Sigmoid colon (tissue), 7 donors: Measurements from ENCODE around the gene CFAP44. TPM values are rescaled to one million over a fixed set of nuclear protein-coding genes. Genes with fewer than 3 reads are reported as not detected.

Experiments
- DNase-seq: peaks from one replicate; pipeline ENCODE4 v3.0.0-alpha.2; 2019
- H3K27ac ChIP-seq, 4 donors: fragments of 200-600 bp; sonication (generic); one replicate each; pipeline ENCODE4 v1.5.1; 2016 to 2019; ENCODE audit warnings: mild to moderate bottlenecking in 1 of 4
- H3K27me3 ChIP-seq, 3 donors: fragments of 200-600 bp; sonication (generic); one replicate each; pipeline ENCODE4 v1.5.1; 2019; ENCODE audit warnings: mild to moderate bottlenecking in 1 of 3
- H3K36me3 ChIP-seq, 4 donors: fragments of 200-600 bp; sonication (generic); one replicate each; pipeline ENCODE4 v1.5.1; 2016 to 2019
- H3K4me1 ChIP-seq, 4 donors: fragments of 200-600 bp; sonication (generic); one replicate each; pipeline ENCODE4 v1.5.1; 2017 to 2019
- H3K4me3 ChIP-seq, 4 donors: fragments of 200-600 bp; sonication (generic); one replicate each; pipeline ENCODE4 v1.5.1; 2017 to 2019; ENCODE audit warnings: mild to moderate bottlenecking in 2 of 4, moderate library complexity in 1 of 4
- H3K9me3 ChIP-seq, 4 donors: fragments of 200-600 bp in 3 of 4; sonication (generic) in 3 of 4; one replicate each; pipeline versions ENCODE4 v1.5.1 to v1.6.1; 2013 to 2019
- EP300 ChIP-seq, 4 donors: sonication (generic); formaldehyde crosslinking; IDR thresholded peaks; one replicate each; pipeline ENCODE4 v1.6.1; 2017; ENCODE audit warnings: antibody characterized with exemption in 4 of 4
- POLR2A ChIP-seq, 2 donors: fragments of 450-650 bp; IDR thresholded peaks; one replicate each; pipeline ENCODE4 v1.6.1; 2016; ENCODE audit warnings: antibody characterized with exemption in 2 of 2, mild to moderate bottlenecking in 2 of 2, moderate library complexity in 2 of 2
- POLR2AphosphoS5 ChIP-seq, 4 donors: sonication (generic); formaldehyde crosslinking; IDR thresholded peaks; one replicate each; pipeline ENCODE4 v1.6.1; 2017; ENCODE audit warnings: antibody characterized with exemption in 4 of 4
- WGBS, 2 donors: extraction: QIAGEN DNeasy Blood & Tissue Kit; methylation state at CpG; one replicate each; pipeline ENCODE4 v1.1.7; 2013; 5-methylcytosine and 5-hydroxymethylcytosine counted together
- intact Hi-C: fragments of 100-400 bp; cut with DNase I; formaldehyde crosslinking; loops from one replicate; pipeline ENCODE4 v1.15.1; 2023
- polyA plus RNA-seq, 3 donors: library from polyadenylated mRNA; stranded (reverse); fragments of 200-250 nt; gene quantifications; one replicate each; pipeline ENCODE4 v1.2.3, GENCODE V29; 2013
- total RNA-seq, 4 donors: library from RNA; depleted of rRNA; stranded (reverse); fragments of >200 nt; gene quantifications; one replicate each; pipeline ENCODE4 v1.1.0, GENCODE V29; 2016
- TF ChIP-seq, protein P1 (sequence below), 4 experiments: fragments of 450-650 bp in 3 of 4; fragments of 200-600 bp in 1 of 4; IDR thresholded peaks; one replicate each; pipeline ENCODE4 v1.5.1; 2016 to 2019; ENCODE audit warnings: antibody characterized with exemption in 4 of 4, mild to moderate bottlenecking in 3 of 4, moderate library complexity in 2 of 4
- donor health status: healthy with polysubstance abuse.
- donor health status: Bipolar disorder and iron deficiency.
- donor health status: healthy.

CFAP44 gene
- total and polyA plus RNA-seq, 7 donors, result 2.5 to 9.7 (median 4.8) TPM

DNA sequence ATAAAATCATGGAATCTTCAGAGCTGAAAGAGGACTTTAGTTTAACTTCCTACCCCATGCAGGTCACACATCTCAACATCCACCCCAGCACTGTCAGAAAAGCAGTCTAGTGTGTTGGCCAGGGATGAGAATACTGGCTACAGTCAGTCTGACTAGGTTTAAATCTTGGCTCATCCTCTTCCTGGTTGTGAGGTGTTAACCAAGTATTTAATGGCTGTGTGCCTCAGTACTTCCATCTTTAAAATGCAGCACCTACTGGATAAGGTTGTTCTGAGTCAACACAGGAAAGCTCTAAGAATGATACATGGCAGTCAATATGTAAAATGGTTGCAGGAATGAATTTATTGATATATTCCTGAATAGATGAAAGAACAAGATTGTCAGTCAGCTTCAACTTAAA lies 3.1 kb downstream of the CFAP44 start:
- Histone ChIP-seq H3K27ac (no peak overlapping the region), H3K36me3 (no peaks in the 10 kb centered on the region), H3K27me3 (no peaks in the 10 kb centered on the region), H3K4me1 (peaks cover 0 to 8% (median 3%) of the 10 kb centered on the region in 4 donors), H3K9me3 (no peaks in the 10 kb centered on the region), H3K4me3 (no peak overlapping the region)
- TF ChIP-seq EP300 (IDR thresholded peaks at IDR 0.05) (no peak), POLR2A (IDR thresholded peaks at IDR 0.05) (no peak), POLR2AphosphoS5 (IDR thresholded peaks at IDR 0.05) (no peak)
- TF ChIP-seq, protein P1, sequence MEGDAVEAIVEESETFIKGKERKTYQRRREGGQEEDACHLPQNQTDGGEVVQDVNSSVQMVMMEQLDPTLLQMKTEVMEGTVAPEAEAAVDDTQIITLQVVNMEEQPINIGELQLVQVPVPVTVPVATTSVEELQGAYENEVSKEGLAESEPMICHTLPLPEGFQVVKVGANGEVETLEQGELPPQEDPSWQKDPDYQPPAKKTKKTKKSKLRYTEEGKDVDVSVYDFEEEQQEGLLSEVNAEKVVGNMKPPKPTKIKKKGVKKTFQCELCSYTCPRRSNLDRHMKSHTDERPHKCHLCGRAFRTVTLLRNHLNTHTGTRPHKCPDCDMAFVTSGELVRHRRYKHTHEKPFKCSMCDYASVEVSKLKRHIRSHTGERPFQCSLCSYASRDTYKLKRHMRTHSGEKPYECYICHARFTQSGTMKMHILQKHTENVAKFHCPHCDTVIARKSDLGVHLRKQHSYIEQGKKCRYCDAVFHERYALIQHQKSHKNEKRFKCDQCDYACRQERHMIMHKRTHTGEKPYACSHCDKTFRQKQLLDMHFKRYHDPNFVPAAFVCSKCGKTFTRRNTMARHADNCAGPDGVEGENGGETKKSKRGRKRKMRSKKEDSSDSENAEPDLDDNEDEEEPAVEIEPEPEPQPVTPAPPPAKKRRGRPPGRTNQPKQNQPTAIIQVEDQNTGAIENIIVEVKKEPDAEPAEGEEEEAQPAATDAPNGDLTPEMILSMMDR (IDR thresholded peaks at IDR 0.05), result no peak
- DNase-seq, result no peak
- intact Hi-C loops, result loop anchor here (10.0 kb wide), 1 partner anchor 143 kb away; no protein-coding TSS in a partner anchor

DNA sequence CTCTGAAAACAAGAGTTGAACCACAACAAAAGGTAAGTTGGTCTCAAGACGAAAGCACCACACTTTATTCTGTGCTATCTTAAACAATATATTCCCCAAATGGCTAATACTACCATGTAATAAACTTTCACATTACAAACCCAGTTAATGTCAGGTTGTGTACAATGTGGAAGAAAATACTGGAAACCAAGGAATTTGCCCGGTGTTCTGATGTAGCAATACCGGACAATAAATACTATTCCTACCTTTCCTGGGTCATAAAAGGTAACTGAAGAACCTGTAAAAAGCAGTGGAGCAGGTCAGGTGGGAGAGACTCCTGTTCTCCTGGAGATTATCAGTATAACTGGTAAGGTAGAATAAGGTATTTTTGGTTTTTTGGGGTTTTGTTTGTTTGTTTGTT lies 3.9 kb downstream of the CFAP44 start:
- intact Hi-C loops, result loop anchor here (10.0 kb wide), 1 partner anchor 143 kb away; no protein-coding TSS in a partner anchor
- Histone ChIP-seq H3K27me3 (no peaks in the 10 kb centered on the region), H3K4me3 (no peak overlapping the region), H3K27ac (no peak overlapping the region), H3K9me3 (no peaks in the 10 kb centered on the region), H3K4me1 (peaks cover 0 to 8% (median 3%) of the 10 kb centered on the region in 4 donors), H3K36me3 (no peaks in the 10 kb centered on the region)
- WGBS, 2 donors, result 70 to 78% methylated on average over 3 of the region's 3 CpGs
- TF ChIP-seq POLR2A (IDR thresholded peaks at IDR 0.05) (no peak), POLR2AphosphoS5 (IDR thresholded peaks at IDR 0.05) (no peak), EP300 (IDR thresholded peaks at IDR 0.05) (no peak)
- TF ChIP-seq, protein P1 (IDR thresholded peaks at IDR 0.05), result no peak
- no peak for DNase-seq

DNA sequence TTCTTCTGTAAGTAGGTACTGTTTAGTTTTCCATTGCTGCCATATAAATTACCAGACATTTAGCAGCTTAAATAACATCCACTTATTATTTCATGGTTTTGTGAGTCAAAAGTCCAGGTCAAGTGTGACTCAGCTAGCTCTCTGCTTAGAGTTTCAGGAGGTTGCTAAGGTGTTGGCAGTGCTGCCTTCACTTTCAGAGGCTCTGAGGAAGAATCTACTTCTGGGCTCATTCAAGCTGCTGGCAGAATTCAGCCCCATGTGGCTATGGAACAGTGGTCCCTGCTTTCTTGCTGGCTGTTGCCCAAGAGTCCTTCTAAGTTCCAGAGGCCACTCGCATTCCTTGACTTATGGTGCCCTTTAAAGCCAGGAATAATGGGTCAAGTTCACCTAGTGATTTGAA lies 4.5 kb downstream of the CFAP44 start:
- 92 to 93% methylated on average over 1 of the region's 1 CpG for WGBS, 2 donors

DNA sequence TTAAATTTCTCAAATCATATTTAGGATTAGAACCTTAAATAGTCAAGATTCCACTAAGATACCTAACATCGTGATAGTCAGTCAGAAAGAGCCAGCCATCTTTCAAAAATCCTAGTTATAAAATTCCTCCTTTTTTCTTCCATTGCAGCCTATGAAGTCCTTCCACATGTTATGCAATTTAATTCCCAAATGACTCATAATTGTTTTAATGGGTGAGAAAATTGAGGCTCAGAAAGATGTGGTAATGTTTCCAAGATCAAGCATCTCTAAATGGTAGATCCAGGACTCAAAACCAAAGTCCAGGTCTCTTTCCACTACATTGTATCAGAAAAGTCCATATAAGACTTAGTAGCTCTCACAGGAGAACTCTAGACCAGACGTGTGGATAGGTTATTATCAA lies 9.5 kb downstream of the CFAP44 start:
- intact Hi-C loops, result loop anchor here (10.0 kb wide), 1 partner anchor 137 kb away; no protein-coding TSS in a partner anchor
- no peak overlapping the region for H3K27ac ChIP-seq
- whole genome bisulfite sequencing, 2 donors, result 88 to 94% methylated on average over 2 of the region's 2 CpGs
- H3K4me3 ChIP-seq, result no peak overlapping the region
- H3K27me3 ChIP-seq, result no peaks in the 10 kb centered on the region
- TF ChIP-seq POLR2A (IDR thresholded peaks at IDR 0.05), result no peak
- TF ChIP-seq, protein P1 (IDR thresholded peaks at IDR 0.05), result no peak
- TF ChIP-seq POLR2AphosphoS5 (IDR thresholded peaks at IDR 0.05), result no peak
- no peak for TF ChIP-seq EP300 (IDR thresholded peaks at IDR 0.05)
- H3K4me1 ChIP-seq, result no peaks in the 10 kb centered on the region
- no peaks in the 10 kb centered on the region for H3K9me3 ChIP-seq
- DNase-seq, result no peak
- peaks cover 0 to under 1% (median 0%) of the 10 kb centered on the region in 4 donors for H3K36me3 ChIP-seq

More for the DNA sequence above, 4.5 kb downstream of the CFAP44 start:
- H3K27me3 ChIP-seq, result no peaks in the 10 kb centered on the region
- DNase-seq, result no peak
- no peaks in the 10 kb centered on the region for H3K9me3 ChIP-seq
- no peaks in the 10 kb centered on the region for H3K36me3 ChIP-seq
- intact Hi-C loops, result loop anchor here (10.0 kb wide), 1 partner anchor 142 kb away; no protein-coding TSS in a partner anchor
- no peak overlapping the region for H3K4me3 ChIP-seq
- no peak overlapping the region for H3K27ac ChIP-seq
- H3K4me1 ChIP-seq, result peaks cover 0 to 8% (median 3%) of the 10 kb centered on the region in 4 donors
- TF ChIP-seq, protein P1 (IDR thresholded peaks at IDR 0.05), result no peak
- TF ChIP-seq EP300 (IDR thresholded peaks at IDR 0.05), result no peak
- TF ChIP-seq POLR2AphosphoS5 (IDR thresholded peaks at IDR 0.05), result no peak
- TF ChIP-seq POLR2A (IDR thresholded peaks at IDR 0.05), result no peak

DNA sequence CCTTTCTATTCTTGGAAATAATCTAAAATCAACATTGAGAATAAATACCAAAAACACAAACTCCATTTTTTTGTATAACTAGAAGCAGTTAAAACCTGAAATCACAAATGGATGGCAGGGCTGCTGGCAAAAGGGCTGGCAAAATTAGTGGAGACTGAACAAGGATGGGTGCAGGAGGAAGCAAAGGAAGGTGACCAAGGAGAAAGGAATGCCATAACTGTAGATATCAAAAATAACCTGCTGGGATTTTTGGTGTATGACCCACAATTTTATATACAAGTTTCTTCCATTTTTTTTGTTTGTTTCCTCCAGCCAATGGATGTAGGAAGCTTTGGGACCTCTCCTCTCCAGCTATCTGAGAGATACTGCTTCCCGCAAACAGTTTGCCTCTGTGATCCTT lies 12.7 kb downstream of the CFAP44 start:
- Histone ChIP-seq H3K4me3 (no peak overlapping the region), H3K9me3 (peaks cover 0 to 5% (median 0%) of the 10 kb centered on the region in 4 donors), H3K27ac (no peak overlapping the region), H3K36me3 (peaks cover 0 to 13% (median 3%) of the 10 kb centered on the region in 4 donors), H3K27me3 (no peaks in the 10 kb centered on the region), H3K4me1 (peaks cover 0 to 4% (median 0%) of the 10 kb centered on the region in 4 donors)
- no peak for DNase-seq
- WGBS, 2 donors, result 97 to 100% methylated on average over 1 of the region's 1 CpG
- intact Hi-C loops, result no loop called here
- TF ChIP-seq POLR2A (IDR thresholded peaks at IDR 0.05) (no peak), POLR2AphosphoS5 (IDR thresholded peaks at IDR 0.05) (no peak), EP300 (IDR thresholded peaks at IDR 0.05) (no peak)
- TF ChIP-seq, protein P1 (IDR thresholded peaks at IDR 0.05), result no peak
